OCI-M1 (cell line): ENCODE data around the gene FSTL1.
"Not testable (repeated sequence)": the region's sequence is repeated elsewhere in the genome, so short reads cannot be mapped to it uniquely, and the experiment has no call there.

ENCODE experiments used
- DNase-seq: peaks from one replicate; lab custom pipeline; 2025; lab: John Stamatoyannopoulos, UW

FSTL1 gene

DNA sequence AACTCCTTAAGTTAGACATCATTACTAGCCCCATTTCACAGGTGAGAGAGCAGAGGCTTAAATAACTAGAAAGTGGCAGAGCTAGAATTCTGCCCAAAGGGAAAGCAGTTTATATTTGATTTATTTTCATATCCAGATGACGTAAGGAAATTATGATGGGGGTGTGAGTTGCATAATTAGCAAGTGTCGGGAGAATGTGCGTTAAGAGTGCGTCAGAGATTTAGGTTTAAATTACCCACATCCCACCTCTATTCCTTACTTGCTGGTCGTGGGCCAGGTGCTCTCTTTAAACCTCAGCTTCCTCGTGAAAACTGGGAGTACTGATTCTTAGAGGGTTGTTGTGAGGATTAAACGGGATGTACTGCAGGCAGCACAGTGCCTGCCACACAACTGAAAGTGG lies 32.3 kb downstream of the FSTL1 start:
- DNase-seq = peak; percentile 31

DNA sequence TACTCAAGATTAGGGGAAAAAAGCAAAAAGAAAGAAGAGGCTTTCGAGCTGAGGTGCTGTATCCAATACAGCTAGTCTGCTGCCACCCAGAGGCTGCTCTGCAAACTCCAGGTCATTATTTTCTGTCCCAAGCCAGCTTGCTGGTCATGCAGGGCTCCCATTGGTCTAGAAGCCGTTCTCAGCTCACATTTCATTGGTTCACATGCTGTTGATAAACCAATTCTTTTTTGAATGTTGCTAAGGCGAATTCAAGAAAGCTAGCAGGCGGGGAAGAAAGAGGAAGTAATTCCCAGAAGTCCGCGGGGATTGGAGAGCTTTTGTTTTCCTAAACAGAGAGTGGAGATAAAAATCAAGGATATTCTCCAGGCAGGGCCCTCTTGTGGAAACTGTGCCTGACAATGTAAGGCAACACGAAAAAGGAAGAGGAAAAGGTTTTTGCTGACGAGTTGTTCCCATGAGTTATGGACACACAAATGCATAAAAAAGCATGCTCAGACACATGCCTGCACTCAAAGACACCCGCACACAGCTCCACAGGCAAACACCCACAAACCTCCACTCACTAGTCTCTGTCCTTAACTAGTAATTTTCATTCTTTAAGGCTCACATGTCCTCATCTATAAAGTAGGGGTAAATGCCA lies 33.4 kb downstream of the FSTL1 start:
- DNase-seq = peak; percentile 98

GRCh38 chr3:120416868-120417267 lies 33.9 kb downstream of the FSTL1 start:
- no peak for DNase-seq

DNA sequence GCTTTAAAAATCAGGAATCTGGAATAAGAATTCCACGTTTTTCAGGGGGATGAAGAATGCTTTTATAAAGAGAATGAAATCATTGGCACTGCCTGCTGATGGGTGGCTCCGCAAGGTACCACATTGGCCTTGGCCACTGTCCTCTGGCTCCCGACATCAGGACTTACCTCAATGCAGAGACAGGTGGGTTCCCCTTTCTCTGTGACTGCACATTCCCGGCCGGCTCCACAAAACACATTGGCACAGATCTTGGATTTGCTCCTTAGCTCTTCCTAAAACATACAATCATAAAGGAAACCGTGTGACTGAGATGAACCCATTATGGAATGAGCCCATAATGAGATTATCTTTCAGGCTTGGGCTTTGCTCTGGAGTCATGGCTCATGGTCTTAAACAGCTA lies 35.0 kb downstream of the FSTL1 start:
- no peak for DNase-seq

DNA sequence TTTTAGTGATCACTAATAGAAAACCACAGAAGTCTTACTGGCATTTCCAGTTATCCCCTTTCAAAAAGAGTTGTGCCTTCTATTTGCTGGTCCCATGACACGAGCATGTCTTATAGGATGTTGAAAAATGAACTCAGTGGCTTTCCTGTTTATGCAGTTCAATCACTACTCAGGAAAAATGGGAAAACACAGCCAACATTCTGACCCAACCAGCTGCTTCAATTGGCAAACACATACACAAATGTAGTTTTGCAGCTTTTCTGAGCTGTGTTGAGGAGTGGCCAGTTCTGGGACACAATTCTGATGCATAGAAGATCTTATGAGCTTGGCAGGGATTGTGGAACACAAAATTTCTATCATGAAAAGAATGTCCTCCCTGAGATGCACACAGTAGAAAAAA lies 40.3 kb downstream of the FSTL1 start:
- DNase-seq = no peak

DNA sequence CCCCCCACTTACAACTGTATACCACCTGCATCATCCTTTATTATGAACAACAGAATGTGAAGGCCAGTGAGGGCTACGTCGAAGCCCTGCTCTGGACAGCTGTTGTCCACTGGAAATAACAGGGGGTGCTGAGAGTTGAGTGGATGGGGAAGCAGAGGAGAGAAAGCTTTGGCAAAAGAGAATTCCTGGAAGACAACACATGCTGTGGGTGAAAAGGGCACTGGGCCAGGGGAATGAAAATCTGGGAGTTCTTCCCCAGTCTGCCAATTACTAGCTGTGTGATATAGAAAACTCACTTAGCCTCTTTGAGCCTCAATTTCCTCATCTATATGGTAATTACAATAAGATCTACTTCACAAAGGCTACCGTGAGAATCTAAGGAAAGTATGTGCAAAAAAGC lies 40.7 kb downstream of the FSTL1 start:
- DNase-seq = no peak

- DNase-seq = peak; percentile 15
Measured at GRCh38 chr3:120407508-120408287, 43.1 kb downstream of the FSTL1 start.

GRCh38 chr3:120404876-120405275 lies 45.9 kb downstream of the FSTL1 start:
- DNase-seq = no peak

DNA sequence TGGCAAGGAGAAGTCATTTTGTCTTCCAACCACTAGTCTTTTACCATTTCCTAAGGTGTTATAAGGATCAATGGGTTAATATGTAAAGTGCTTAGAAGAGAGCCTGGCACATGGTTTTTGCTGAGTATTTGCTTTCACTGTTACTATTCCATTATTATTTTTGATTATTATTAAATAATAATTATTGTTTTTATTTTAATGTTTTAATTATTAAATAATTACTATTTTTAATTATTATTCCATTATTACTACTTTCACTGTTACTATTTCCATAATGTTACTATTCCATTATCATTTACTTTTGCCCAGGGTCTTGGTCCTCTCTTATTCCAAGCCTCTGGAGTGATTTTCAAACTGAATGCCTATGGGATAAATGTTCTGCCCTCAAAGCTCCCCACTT lies 48.5 kb downstream of the FSTL1 start:
- no peak for DNase-seq

GRCh38 chr3:120399372-120399771 lies 51.4 kb downstream of the FSTL1 start:
- DNase-seq = no peak

GRCh38 chr3:120396469-120396868 lies 54.3 kb downstream of the FSTL1 start:
- DNase-seq = no peak

GRCh38 chr3:120394347-120394746 lies 56.4 kb downstream of the FSTL1 start:
- DNase-seq = no peak

DNA sequence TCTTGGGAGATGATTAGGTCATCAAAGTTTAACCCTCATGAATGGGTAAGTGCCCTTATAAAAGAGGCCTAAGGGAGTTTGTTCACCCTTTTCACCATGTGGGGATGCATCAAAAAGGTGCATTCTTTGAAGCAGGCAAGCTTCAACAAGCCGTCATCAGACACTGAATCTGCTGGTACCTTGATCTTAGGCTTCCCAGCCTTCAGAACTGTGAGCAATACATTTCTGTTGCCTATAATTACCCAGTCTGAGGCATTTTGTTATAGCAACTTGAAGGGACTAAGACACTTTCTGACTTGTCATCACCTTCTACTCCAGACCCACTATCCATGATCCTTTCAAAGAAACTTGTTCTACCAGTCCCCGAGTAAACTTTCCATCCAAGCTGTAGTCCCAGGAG lies 57.0 kb downstream of the FSTL1 start:
- DNase-seq = no peak

- DNase-seq = no peak
Measured at GRCh38 chr3:120393243-120393642, 57.5 kb downstream of the FSTL1 start.

- no peak for DNase-seq
Measured at GRCh38 chr3:120382941-120383447, 67.8 kb downstream of the FSTL1 start.

DNA sequence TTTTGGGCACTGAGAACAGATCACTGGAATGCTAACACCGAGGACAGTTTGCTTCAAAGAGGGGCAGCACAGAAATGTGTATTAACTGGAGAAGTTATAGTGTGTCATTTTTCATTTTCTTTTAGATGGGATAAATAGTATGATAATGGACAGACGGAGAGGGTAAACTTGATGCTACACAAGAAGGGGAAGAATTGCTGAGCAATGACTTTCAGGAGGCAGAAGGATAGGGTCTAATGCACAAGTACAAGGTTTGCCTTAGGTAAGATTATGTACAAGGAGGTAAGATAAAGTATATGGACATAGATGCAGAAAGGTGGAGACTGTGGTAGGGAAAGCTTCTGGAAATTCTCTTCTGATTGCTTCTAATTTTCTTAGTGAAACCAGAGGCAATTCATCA lies 69.3 kb downstream of the FSTL1 start:
- no peak for DNase-seq

DNA sequence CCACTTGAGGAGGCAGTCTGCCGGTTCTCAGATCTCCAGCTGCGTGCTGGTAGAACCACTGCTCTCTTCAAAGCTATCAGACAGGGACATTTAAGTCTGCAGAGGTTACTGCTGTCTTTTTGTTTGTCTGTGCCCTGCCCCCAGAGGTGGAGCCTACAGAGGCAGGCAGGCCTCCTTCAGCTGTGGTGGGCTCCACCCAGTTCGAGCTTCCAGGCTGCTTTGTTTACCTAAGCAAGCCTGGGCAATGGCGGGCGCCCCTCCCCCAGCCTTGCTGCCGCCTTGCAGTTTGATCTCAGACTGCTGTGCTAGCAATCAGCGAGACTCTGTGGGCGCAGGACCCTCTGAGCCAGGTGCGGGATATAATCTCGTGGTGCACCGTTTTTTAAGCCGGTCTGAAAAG lies 72.8 kb downstream of the FSTL1 start:
- DNase-seq = not testable (repeated sequence)

DNA sequence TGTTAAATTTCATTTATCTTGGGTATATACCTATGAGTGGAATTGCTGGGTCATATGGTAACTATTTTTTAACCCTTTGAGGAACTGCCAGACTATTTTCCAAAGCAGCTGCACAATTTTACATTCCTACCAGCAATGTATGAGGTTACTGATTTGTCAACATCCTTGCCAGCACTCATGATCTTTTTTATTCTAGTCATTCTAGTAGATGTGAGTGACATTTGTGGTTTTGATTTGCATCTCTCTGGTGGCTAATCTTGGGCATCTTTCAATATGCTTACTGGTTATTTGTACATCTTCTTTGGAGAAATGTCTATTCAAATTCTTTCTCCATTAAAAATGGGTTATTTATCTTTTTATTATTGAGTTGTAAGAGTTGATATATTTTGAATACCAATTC lies 80.3 kb downstream of the FSTL1 start:
- no peak for DNase-seq

DNA sequence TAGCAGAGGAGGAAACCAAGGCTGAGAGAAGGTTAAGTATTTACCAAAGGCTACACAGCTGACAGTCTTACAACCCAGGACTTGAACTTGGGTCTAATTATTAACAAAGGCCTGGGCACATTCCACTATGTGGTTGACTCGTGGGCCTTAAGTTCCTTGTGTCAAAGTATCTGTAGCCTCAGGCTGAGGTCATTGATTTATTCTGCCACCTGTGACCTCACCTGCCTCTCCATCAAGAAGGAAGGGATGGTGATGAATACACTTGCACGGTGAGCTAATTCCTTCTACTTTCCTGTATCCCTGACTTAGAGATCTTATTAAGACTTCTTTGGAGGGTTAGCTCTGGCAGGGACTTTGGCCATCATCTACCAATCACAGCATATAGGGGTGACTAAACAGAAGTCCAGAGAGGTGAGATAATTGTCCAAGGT lies 81.7 kb downstream of the FSTL1 start:
- no peak for DNase-seq

GRCh38 chr3:120368172-120368571 lies 82.6 kb downstream of the FSTL1 start:
- DNase-seq = no peak

DNA sequence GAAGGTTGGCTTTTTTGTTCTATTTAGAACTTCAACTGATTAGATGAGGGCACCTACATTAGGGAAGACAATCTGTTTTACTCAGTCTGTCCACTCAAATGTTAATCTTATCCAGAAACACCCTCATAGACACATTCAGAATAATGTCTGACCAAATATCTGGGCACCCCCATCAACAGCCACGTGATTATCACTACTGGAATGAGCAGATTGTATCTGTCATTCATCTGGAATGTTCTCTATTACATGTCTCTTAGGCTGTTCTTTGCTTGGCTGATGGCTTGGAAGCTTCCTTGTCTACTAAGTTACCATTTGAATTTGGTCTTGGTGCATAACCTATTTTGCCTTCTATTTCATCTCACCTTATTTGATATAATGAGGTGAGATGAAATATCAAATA lies 86.0 kb downstream of the FSTL1 start:
- no peak for DNase-seq

DNA sequence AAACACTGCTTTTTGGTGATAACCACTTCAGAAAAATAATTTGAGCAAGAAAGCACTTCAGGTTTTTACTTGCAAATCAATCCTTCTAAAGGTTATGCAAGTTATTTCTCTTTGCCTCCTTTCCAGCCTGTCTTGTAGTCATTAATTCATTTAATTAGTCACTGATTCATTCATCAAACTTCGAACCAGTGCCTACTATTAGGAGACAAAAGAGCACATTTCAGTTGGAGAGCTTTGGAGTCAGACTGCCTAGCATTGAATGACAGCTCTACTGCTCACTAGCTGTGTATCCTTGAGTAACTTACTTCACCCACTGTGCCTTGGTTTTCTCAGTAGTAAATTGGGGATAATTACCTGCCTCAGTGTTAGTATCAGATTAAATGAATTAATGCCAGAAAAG lies 86.7 kb downstream of the FSTL1 start:
- DNase-seq = no peak

DNA sequence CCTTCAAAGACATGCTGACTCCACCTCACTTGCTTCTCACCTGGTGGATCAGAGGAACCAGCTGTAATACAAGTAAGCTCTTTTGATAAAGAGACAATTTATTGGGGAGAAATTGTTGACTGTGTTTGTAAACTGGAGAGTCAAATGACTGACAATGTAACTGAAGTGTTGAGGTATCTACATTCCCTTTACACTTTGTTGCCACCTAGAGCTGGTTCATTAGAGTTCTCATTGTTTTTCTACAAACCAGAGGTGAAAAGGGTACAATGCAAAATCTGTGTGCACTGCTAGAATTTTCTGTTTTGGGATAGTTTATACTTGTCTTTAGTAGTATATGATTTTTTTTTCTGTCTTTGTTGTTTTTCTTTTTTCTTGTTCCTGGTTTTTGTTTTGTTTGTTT lies 93.0 kb downstream of the FSTL1 start:
- DNase-seq = peak; percentile 18

DNA sequence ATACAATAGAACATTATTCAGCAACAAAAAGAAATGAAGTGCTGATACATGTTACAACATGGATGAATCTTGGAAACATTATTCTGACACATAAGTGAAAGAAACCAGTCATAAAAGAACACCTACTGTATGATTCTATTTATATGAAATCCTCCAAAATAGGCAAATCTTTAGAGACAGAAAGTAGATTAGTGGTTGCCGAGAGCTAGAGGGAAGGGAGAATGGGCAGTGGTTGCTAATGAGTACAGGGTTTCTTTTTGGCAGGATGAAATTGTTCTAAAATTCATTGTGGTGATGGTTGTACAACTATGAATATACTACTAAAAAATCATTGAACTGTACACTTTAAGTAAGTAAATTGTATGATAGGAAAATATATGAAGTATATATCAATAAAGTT lies 95.3 kb downstream of the FSTL1 start:
- no peak for DNase-seq
